ENCODE data around the gene CFAP299.

The CFAP299 gene

DNA sequence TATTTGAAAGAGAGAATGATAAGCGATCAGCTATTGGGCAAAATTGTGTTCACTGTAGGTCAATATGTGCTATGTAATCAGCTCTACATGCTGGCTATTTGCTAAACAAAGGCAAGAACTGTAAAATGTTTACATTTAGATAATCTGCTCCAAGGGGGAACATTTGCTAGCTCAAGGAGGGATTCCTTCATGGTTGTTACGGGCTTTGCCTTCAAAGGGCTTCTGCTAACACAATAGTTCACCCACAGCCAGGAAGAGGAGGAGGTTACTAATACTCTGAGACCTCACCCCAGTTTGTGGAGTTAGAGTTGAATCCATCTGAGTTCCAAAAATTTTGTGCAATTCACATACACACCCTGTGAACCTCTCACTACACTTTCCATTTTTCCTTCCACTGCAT is 587.4 kb downstream of the CFAP299 start:
- in situ Hi-C loops (cut with MboI; ENCODE audit: low pct_unique_long_range_greater_than_20kb, low sequenced_read_pairs) = no loop called here
- DNase-seq = no peak

DNA sequence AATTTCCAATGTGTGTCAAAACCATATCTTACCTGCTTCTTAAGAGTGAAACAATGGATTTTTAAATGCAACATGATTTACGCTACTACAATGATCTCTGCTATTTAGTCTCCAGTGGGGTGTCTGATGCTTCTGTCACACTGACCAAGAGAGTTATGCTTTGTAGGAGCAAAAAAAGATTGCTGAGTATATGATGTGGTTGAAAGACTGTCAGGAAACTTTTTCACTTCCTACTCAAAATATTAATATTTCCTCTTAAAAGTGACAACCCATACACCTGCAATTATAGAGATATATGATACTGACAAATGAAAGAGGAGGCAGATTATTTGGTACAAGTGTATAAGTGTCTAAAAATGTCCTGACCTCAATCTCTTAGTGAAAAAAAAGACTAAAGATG is 589.8 kb downstream of the CFAP299 start:
- in situ Hi-C loops (cut with MboI; ENCODE audit: low pct_unique_long_range_greater_than_20kb, low sequenced_read_pairs) = no loop called here
- DNase-seq = no peak

DNA sequence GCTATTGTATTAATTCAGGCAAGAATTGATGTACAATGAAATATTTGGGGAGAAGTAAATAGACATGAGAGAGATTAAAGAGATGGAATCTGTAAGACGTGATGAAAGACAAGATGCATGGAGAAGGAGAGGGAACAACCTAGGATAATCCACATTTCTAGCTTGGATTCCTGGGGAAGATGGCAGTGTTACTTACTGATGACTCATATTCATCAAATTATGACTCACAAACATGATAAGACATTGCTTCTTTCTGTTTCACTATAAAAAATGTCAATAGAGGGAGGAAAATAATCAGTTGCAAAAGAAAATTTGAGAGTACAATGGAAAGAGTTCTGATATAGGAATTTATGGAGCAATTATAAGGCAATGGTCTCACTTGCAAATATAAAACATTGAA is 590.9 kb downstream of the CFAP299 start:
- in situ Hi-C loops (cut with MboI; ENCODE audit: low pct_unique_long_range_greater_than_20kb, low sequenced_read_pairs) = no loop called here
- no peak for DNase-seq

DNA sequence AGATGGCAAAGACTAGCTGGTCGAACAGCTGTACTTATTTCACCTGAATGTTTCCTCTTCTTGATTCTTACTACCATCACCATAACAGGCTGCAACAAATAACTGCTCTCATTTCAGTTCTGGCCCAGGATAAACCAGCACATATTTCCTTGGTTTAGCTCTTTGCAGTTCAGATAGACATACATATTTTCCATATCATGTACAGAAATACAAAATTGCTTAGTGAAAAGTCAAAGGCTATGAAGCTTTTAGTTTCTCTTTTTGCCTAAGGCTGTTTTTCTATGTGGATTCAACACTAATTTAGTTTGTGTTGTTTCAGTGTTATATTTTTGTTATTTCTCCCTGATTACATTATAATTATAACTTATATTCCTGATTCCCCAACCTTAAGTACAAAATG is 591.4 kb downstream of the CFAP299 start:
- in situ Hi-C loops (cut with MboI; ENCODE audit: low pct_unique_long_range_greater_than_20kb, low sequenced_read_pairs) = no loop called here

DNA sequence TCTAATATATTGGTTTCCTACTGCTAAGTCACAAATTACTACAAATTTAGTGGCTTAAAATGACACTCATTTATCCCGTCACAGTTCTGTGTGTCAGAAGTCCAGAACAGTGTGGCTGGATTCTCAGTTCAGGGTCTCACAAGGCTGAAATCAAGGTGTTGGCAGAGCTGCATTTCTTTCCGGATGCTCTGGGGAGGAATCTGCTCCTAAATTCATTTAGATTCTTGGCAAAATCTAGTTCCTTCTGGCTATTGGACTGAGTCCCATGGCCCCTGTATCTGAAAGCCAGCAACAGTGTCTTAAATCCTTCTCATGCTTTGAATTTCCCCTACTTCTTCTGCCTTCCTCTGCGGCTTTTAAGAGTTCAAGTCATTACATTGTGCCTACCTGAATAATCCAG is 591.9 kb downstream of the CFAP299 start:
- in situ Hi-C loops (cut with MboI; ENCODE audit: low pct_unique_long_range_greater_than_20kb, low sequenced_read_pairs) = no loop called here
- no peak for DNase-seq

More for the DNA sequence above, 591.4 kb downstream of the CFAP299 start:
- DNase-seq = no peak

DNA sequence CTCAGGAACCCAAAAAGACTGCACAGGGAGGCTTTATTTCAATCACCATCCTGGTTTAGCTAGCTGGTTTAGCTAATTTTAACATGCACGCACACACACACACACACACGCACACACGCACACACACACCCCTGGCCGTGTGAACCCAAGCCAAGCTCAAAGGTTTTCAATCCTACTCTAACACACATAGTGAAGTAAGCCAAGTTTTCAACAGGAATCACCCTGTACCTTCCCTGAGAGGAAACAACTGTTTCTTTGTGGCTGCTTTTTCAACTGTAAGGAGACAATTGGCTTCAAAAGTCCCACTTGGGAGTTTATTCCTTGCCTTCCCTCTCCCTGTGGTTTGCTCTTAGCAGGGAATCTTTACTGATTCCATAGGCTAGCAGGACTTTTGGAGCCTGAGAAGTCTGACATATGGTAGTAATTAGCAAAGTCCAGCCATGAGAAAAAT is 596.1 kb downstream of the CFAP299 start:
- DNase-seq = no peak
- in situ Hi-C loops (cut with MboI; ENCODE audit: low pct_unique_long_range_greater_than_20kb, low sequenced_read_pairs) = no loop called here

DNA sequence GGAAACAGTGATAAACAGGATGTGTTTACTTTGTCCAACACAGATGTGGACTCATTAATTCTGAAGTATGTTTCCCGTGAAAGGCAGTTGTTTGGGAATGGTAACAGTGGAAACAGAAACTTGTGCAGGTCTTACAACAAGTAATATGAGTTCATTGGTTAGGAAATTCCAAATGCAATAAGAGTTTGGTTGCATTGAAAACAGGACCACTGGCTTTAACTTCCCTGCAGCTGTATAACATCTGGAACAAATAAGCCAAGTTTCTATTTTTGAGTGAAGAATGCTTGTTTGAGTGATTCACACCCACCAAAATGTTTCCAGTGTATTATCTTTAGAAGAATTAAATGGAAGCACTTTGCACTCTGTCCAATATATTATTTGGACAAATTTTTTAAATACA is 612.6 kb downstream of the CFAP299 start:
- in situ Hi-C loops (cut with MboI; ENCODE audit: low pct_unique_long_range_greater_than_20kb, low sequenced_read_pairs) = no loop called here
- no peak for DNase-seq

DNA sequence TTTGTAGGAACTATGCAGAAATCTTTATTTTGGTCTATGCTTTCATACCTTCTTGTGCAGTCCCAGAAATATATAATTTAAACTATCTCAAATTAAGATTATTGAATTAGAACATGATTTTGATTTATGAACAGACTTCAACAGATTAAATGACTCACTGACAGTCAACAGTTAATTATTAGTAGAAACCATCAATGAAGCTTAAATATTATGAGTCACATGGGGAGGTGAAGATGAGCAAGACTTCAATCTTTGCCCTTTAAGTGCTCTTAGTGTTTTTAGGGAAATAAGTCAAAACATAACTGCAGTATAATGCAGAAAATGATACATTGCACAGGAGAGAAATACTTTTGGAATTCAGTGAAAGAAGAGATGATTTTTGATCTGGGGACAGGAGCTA is 613.5 kb downstream of the CFAP299 start:
- in situ Hi-C loops (cut with MboI; ENCODE audit: low pct_unique_long_range_greater_than_20kb, low sequenced_read_pairs) = no loop called here

DNA sequence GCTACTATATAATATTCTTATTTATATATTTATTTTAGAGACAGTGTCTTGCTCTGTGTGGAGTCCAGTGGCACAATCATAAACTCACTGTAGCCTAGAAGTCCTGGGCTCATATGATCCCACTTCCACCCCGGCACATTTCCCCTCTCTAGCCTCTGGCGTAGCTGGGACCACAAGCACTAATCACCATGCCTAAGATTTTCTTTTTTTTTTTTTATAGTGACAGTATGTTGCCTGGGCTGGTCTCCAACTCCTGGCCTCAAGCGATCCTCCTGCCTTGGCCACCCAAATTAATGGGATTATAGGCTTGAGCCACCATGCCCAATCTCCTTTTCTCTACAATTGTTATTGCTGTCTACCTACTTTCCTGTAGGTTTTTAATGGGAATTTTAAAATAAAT is 620.9 kb downstream of the CFAP299 start:
- in situ Hi-C loops (cut with MboI; ENCODE audit: low pct_unique_long_range_greater_than_20kb, low sequenced_read_pairs) = no loop called here
- DNase-seq = no peak

More for the DNA sequence above, 613.5 kb downstream of the CFAP299 start:
- DNase-seq = no peak

DNA sequence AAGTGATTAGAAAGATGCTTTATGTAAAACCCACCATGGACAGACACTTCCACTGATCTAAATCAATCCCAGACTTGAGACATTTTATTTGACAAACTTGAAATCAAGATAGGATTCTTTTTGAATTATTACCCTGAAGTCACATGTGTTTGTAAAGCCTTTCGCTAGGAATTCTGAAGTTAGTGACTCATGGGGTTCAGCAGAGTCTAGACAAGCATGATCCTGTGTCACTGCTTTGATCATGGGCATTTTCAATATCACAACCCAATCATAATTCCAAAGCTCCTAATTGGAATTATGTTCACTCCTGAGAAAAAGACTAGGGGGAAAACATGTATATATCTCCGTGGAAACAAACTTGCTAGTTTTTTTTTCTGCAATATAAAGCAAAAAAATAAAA is 627.5 kb downstream of the CFAP299 start:
- in situ Hi-C loops (cut with MboI; ENCODE audit: low pct_unique_long_range_greater_than_20kb, low sequenced_read_pairs) = no loop called here
- no peak for DNase-seq

DNA sequence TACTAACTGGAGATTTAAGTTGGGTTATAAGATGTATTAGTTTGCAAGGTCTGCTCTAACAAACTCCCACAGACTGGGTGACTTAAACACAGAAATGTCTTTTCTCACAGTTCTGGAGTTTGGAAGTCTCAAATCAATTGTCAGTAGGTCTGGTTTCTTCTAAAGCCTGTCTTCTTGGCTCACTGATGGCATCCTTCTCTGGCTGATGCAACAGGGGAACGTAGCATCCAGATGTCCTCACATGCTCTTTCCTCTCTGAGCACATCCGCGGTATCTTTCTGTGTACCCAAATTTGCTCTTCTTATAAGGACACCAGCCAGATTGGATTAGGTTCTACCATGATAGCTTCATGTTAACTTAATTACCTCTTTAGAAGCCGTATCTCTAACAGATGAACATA is 631.8 kb downstream of the CFAP299 start:
- in situ Hi-C loops (cut with MboI; ENCODE audit: low pct_unique_long_range_greater_than_20kb, low sequenced_read_pairs) = no loop called here
- DNase-seq = no peak

DNA sequence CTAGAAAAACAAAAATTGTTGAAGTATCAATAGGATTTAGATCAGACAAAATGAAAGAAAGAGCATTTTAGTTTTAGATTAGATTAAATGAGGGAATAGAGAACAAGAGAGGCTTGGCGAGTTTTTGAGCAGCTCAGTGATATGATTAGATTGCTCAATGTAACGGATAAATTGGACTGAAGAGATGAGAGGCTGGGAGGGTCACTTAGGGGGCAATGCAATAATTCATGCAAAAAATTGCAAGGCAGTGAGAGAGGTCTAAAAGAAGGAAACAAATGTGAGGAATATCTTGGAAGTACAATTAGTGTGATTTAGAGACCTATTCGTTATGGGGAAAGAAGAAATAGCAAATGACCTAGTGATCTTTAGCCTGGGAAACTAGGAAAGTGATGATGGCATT is 644.7 kb downstream of the CFAP299 start:
- in situ Hi-C loops (cut with MboI; ENCODE audit: low pct_unique_long_range_greater_than_20kb, low sequenced_read_pairs) = no loop called here
- no peak for DNase-seq

DNA sequence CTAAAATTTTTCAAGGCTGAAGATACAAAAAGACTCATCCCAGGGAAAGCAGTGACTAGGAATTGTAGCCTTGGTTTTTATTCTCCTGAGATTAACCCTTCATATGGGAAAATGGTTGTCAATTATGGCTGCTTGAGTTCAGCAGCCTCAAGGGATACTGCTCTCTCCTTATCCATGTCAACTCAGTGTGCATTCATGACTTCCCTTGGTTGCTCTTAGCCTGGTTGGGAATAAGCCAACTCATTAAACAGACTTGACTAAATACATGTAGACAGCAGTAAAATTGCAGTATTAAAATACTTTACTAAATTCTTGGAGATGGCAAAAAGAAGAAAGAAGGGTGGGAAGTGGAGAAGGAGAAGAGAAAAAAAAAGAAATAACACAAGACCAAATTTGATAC is 650.5 kb downstream of the CFAP299 start:
- no peak for DNase-seq
- in situ Hi-C loops (cut with MboI; ENCODE audit: low pct_unique_long_range_greater_than_20kb, low sequenced_read_pairs) = no loop called here

DNA sequence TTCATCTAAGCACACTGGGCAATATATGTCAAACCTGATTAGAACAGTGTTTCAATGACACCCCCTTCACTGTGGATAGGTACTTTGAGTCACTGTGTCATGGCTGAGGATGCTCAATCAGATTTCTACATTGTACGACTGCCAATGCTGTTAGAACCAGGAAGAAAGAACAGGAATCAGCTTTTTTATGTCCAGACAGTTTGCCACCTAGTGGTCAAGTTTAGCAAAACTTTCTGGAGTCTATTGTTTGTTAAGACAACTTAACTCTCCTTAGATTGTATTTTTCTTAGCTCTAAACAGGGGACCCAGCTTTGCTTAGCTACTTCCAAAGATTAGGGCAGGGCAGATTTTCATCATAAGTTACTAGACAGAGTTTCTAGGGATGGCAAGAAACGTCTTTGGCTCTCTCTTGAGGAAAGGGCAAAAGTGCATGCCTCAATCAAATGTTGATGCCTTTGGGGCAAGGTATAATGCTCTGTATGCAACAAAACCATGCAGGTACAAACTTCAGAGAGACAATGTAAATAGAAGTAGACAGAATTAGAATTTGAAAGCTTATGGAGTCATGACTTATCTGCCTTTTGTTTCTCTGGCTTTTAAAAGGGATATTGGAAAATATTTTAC is 654.5 kb downstream of the CFAP299 start:
- peak; percentile 61 for DNase-seq
- in situ Hi-C loops (cut with MboI; ENCODE audit: low pct_unique_long_range_greater_than_20kb, low sequenced_read_pairs) = no loop called here

DNA sequence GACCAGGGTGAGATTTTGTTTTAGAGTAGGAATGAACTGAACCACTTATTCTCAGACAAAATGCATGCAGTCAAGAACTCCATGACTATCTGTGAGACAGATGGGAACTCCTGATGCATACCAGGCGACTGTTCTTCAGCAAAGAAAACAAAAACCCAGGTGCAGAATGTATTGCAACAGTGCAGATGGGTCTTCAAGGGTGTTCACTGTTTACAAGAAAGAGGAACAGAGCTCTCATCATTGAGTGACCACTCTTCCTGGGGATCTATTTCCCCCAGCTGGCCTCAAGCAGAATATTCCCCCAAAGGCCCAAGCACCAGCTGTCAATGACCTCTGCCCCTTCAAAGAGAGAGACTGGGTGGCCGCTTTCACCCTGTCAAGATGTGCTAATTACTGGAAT is 655.3 kb downstream of the CFAP299 start:
- DNase-seq = no peak
- in situ Hi-C loops (cut with MboI; ENCODE audit: low pct_unique_long_range_greater_than_20kb, low sequenced_read_pairs) = no loop called here

DNA sequence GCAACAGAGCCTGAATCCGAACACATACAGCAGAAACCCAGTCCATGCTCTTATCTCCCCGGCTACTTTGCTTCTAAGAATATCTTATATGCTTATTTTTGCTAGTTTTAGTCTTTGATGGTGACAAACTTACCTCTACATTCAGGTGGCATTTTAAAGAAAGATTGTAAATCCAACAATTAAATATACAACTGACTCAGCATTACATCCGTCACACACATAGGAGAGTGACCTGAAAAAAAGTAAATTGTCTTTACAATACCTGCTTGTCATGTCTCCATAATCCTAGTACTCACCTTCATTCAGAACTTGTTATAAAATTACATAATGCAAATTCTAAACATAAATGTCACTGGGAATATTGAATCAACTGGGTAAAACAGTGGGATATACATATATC is 664.4 kb downstream of the CFAP299 start:
- in situ Hi-C loops (cut with MboI; ENCODE audit: low pct_unique_long_range_greater_than_20kb, low sequenced_read_pairs) = no loop called here
- DNase-seq = no peak

DNA sequence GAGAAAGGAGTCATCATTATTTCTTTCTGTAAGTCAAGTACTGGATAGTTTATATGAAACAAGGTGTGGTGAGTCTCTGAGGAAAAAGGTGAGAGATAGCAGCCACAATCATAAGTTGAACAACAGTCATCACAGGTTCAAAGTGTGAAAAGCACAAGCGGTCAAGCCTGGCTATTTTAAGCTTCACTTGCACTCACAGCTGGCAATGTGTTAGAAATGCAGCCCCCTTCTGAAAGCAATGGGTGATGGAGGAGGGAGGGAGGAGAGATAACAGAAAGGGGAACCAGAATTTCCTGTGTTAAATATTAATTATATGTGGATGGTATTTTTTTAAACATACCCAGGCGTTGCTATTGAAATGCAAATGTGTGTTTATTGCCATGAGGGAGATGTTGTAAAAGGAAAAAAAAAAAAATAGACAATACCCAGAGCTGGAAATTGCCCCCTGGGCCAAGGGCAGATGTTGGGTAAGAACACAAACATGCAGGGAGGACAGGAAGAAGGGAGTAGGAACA is 668.1 kb downstream of the CFAP299 start:
- in situ Hi-C loops (cut with MboI; ENCODE audit: low pct_unique_long_range_greater_than_20kb, low sequenced_read_pairs) = no loop called here
- DNase-seq = no peak

DNA sequence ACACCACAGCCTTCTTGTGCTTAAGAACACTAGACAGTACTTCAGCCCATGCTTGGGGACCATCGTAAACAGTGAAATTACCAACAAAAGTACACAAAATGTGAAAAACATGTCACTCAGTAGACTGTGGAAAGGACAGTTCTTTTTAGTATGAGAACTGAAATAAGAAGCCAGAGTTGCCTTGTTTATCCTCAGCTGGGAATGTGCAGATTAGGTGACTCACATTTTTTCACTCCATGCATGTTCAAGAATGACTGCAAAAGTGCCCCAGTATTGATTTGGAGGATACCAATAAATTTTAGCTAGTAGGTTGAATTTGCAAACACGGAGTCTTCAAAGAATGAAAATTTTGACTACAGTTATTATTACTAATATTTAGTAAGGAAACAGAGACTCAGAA is 671.9 kb downstream of the CFAP299 start:
- in situ Hi-C loops (cut with MboI; ENCODE audit: low pct_unique_long_range_greater_than_20kb, low sequenced_read_pairs) = no loop called here
- no peak for DNase-seq
